Measurements from ENCODE around the gene CALD1. TPM values are rescaled to one million over a fixed set of nuclear protein-coding genes. Genes with fewer than 3 reads are reported as not detected.

The CALD1 gene
- total and polyA plus RNA-seq, 2 experiments from 2014 or later, result 132 to 842 TPM

GRCh38 chr7:134991469-134992339, 212.3 kb downstream of the CALD1 start:
- no peak overlapping the region for H3K4me3 ChIP-seq
- peaks cover 11% of the 10 kb centered on the region; the same call in 1 of the 2 replicates for H3K36me3 ChIP-seq (ENCODE audit: insufficient read depth)
- H3K27me3 ChIP-seq (ENCODE audit: insufficient read depth), result no peaks in the 10 kb centered on the region
- no peak overlapping the region for H3K27ac Mint-ChIP-seq
- no peak overlapping the region for H3K27ac ChIP-seq (ENCODE audit: low read depth)
- H4K20me1 ChIP-seq (replicated peaks; ENCODE audit: insufficient read depth), result no peaks in the 10 kb centered on the region; the same call in 1 of the 2 replicates
- DNase-seq (ENCODE audit: low spot score), result no peak
- no peaks in the 10 kb centered on the region for H3K9me2 ChIP-seq (ENCODE audit: insufficient read depth)
- no peak for ATAC-seq
- H3K27me3 Mint-ChIP-seq (ENCODE audit: insufficient read depth, low read depth, poor library complexity), result no peaks in the 10 kb centered on the region
- peaks cover 6% of the 10 kb centered on the region; the same call in 2 of the 3 replicates for H3K36me3 Mint-ChIP-seq (ENCODE audit: low read depth)
- H3K4me2 ChIP-seq, result no peak overlapping the region
- H2AFZ ChIP-seq, result no peak overlapping the region
- peaks cover 6% of the 10 kb centered on the region; the same call in 2 of the 3 replicates for H3K4me1 Mint-ChIP-seq
- peaks cover 14% of the 10 kb centered on the region for H3K4me1 ChIP-seq (ENCODE audit: insufficient read depth)
- no peak for TF ChIP-seq STAT1 (IDR thresholded peaks at IDR 0.05; ENCODE audit: unreplicated experiment)
- TF ChIP-seq NANOG (IDR thresholded peaks at IDR 0.05; ENCODE audit: borderline replicate concordance), result no peak
- no peak for TF ChIP-seq ZNF114 (CRISPR knock-in tag; IDR thresholded peaks at IDR 0.05)
- TF ChIP-seq CREB1 (CRISPR knock-in tag; IDR thresholded peaks at IDR 0.05; ENCODE audit: low read depth), result no peak
- no peak for TF ChIP-seq JUNB (IDR thresholded peaks at IDR 0.05; ENCODE audit: unreplicated experiment)
- H3K4me3 Mint-ChIP-seq, result no peak overlapping the region
- peaks cover 11% of the 10 kb centered on the region for H3K79me2 ChIP-seq (replicated peaks; ENCODE audit: insufficient read depth)
- no peaks in the 10 kb centered on the region for H3K9me3 Mint-ChIP-seq
- H3F3A ChIP-seq (replicated peaks; ENCODE audit: low read depth), result no peaks in the 10 kb centered on the region

GRCh38 chr7:134992626-134993179, 213.3 kb downstream of the CALD1 start:
- Mint-ChIP-seq H3K36me3 (ENCODE audit: low read depth) (peaks cover 6% of the 10 kb centered on the region; the same call in 2 of the 3 replicates), H3K4me1 (peaks cover 3% of the 10 kb centered on the region; the same call in 2 of the 3 replicates), H3K4me3 (no peak overlapping the region), H3K9me3 (no peaks in the 10 kb centered on the region), H3K27me3 (ENCODE audit: insufficient read depth, low read depth, poor library complexity) (no peaks in the 10 kb centered on the region), H3K27ac (no peak overlapping the region)
- Histone ChIP-seq H3K27ac (ENCODE audit: low read depth) (no peak overlapping the region), H3K4me2 (no peak overlapping the region), H3K36me3 (ENCODE audit: insufficient read depth) (peaks cover 11% of the 10 kb centered on the region; the same call in 1 of the 2 replicates), H4K20me1 (replicated peaks; ENCODE audit: insufficient read depth) (no peaks in the 10 kb centered on the region; the same call in 1 of the 2 replicates), H3K4me1 (ENCODE audit: insufficient read depth) (peaks cover 7% of the 10 kb centered on the region), H3K27me3 (ENCODE audit: insufficient read depth) (no peaks in the 10 kb centered on the region), H2AFZ (no peak overlapping the region), H3K9me2 (ENCODE audit: insufficient read depth) (no peaks in the 10 kb centered on the region), H3K4me3 (no peak overlapping the region), H3K79me2 (replicated peaks; ENCODE audit: insufficient read depth) (peaks cover 5% of the 10 kb centered on the region), H3F3A (replicated peaks; ENCODE audit: low read depth) (no peaks in the 10 kb centered on the region)
- DNase-seq (ENCODE audit: low spot score), result no peak
- no peak for ATAC-seq
- no peak for TF ChIP-seq NANOG (IDR thresholded peaks at IDR 0.05; ENCODE audit: borderline replicate concordance)
- TF ChIP-seq ETS1 (IDR thresholded peaks at IDR 0.05), result no peak

GRCh38 chr7:134993877-134994456, 214.5 kb downstream of the CALD1 start:
- Mint-ChIP-seq H3K4me1 (peaks cover 2% of the 10 kb centered on the region; the same call in 2 of the 3 replicates), H3K36me3 (ENCODE audit: low read depth) (peaks cover 6% of the 10 kb centered on the region), H3K27ac (no peak overlapping the region), H3K27me3 (ENCODE audit: insufficient read depth, low read depth, poor library complexity) (no peaks in the 10 kb centered on the region), H3K9me3 (no peaks in the 10 kb centered on the region), H3K4me3 (no peak overlapping the region)
- Histone ChIP-seq H3K4me1 (ENCODE audit: insufficient read depth) (peaks cover 7% of the 10 kb centered on the region; the same call in 1 of the 2 replicates), H3K4me3 (no peak overlapping the region), H3K79me2 (replicated peaks; ENCODE audit: insufficient read depth) (no peaks in the 10 kb centered on the region), H3K27ac (ENCODE audit: low read depth) (no peak overlapping the region), H4K20me1 (replicated peaks; ENCODE audit: insufficient read depth) (no peaks in the 10 kb centered on the region; the same call in 1 of the 2 replicates), H3K36me3 (ENCODE audit: insufficient read depth) (peaks cover 8% of the 10 kb centered on the region; the same call in 1 of the 2 replicates), H3K9me2 (ENCODE audit: insufficient read depth) (no peaks in the 10 kb centered on the region; the same call in 1 of the 2 replicates), H2AFZ (no peak overlapping the region), H3K4me2 (no peak overlapping the region), H3F3A (replicated peaks; ENCODE audit: low read depth) (no peaks in the 10 kb centered on the region), H3K27me3 (ENCODE audit: insufficient read depth) (no peaks in the 10 kb centered on the region)
- no peak for DNase-seq (ENCODE audit: low spot score)
- no peak for ATAC-seq
- no peak for TF ChIP-seq ZNF462 (CRISPR knock-in tag; IDR thresholded peaks at IDR 0.05)

All from GM23338 (cell line).